ENCODE measurements around the gene GGA2.
"Not testable (repeated sequence)": the region's sequence is repeated elsewhere in the genome, so short reads cannot be mapped to it uniquely, and the experiment has no call there.

Gene GGA2

DNA sequence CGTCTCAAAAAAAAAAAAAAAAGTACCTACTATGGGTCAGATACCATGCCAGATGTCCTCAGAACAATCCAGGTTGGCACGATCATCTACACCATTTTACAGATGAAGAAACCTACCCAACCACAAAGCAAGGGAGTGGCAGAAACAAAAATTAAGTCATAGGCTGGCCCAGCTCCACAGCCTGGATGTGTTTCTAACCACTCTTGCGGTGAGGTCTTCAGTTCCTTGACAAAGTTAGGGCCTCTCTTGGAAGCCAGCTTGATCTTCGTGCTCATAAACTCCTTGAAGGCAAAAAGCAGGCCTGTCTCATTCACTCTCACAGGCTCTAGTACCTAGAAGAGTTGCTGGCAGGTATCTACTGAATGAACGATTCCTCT, 6.2 kb downstream of the GGA2 start:
- DNase-seq (ENCODE audit: low read depth) = no peak

DNA sequence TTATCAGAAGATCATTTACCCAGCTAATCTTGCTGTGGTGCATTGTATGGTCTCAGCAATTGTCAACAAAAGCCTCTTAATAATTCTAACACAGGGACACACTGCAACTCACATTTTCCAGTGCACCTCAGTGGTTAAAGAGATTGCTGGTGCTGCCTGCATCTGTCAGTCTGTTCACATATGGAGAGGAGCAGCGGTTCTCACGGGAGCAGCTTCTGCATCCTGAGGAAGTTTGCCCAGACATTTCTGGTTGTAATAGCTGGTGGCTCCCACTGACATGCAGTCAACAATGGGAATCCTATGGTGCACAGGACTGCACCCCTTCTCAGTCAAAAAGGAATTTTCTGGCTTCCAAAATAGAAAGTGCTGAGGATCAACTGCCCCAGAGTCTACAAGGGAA, 7.8 kb downstream of the GGA2 start:
- DNase-seq (ENCODE audit: low read depth) = no peak

DNA sequence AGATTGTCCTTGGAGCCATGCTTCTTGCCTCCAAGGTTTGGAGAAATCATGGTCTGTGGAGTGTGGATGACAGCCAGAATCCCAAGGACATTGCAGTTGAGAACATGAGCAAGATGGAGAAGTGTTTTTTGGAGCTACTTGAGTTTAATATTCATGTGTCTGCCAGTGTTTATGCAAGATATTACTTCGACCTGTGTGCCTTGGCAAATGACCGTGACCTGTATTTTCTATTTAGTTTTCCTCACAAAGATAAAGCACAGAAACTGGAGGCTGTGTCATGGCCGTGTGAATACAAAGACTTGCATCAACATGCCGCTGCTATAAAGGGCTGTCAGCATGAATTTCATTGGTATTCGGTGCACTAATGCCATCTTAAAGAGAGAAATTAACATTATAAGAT, 9.0 kb downstream of the GGA2 start:
- DNase-seq (ENCODE audit: low read depth) = no peak

DNA sequence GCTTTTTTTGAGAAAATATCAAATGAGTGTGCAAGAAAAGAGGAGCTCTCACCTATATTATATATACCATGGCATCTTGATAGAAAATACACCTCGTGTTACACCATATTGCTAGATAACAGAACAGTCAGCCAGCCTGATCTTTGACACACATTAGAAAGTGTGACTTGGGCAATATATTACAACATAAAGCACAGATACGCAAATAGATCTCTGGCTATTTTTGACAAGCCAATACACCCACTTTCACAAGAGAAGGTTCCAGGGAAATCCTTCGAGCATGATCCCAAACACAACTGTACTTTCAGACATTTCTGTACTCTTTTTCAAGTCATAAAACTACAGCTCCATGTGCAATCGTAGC, 9.4 kb downstream of the GGA2 start:
- DNase-seq (ENCODE audit: low read depth) = no peak

DNA sequence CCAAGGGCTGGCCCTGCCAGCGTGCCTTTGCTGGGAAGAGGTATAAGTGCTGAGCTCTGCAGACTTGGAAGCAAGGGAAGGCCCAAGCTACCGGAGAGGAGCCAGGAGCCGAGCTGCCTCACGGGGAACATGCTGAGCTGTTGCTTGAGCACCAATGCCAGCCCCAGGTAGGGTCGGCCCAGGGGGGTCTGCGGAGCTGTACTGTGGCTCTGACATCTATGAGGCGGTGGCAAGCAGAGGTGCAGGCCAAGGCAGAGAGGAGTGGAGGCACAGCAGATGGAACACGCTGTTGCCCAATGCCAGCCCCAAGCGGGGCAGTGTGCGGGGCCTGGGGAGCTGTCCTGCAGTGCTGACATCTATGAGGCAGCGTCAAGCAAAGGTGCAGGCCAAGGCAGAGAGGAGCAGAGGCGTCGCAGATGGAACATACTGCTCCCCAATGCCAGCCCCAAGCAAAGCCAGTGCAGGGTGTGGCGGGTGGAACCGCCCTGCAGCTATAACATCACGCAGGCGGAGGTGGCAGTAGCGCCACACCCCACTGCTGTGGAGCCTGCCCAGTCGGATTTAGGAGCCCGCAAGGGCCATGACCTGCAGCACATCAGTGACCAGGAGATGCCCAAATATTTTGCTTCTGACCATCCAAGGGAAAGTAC, 10.0 kb downstream of the GGA2 start:
- no peak for DNase-seq (ENCODE audit: low read depth)

DNA sequence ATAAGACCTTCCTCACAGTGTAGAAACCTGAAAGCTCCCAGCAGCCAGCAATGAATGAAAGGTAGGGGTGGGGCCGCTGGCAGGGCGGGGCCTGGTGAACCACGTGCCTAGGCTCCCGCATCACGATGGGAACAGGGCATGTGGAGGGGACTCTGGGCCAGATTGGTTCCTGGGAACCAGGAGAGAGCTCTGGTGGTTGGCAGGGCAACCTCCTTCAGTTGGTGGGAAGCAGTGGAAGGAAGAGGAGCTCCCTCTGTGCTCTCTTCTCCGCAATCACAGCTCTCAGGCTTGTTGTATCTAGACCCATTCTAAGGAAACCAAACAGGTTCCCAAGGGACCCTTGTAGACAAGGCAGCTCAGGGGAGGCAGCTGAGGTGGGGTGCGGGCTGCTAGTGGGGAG, 10.5 kb downstream of the GGA2 start:
- DNase-seq (ENCODE audit: low read depth) = no peak

DNA sequence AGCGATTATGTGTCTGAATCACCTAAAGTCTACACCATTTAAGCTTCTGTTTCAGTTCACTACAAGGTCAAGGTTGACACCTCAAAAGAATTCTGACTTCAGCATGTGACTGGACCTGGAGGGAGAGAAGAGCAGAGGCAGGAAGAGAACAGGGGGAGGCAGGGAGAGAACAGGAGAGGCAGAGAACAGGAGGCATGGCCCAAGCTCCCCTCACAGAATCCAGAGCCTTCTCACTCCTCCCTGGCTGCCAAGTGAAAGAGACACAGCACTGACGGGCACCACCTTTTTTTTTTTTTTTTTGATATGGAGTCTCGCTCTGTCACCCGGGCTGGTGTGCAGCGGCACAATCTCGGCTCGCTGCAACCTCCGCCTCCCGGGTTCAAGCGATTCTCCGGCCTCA, 11.4 kb downstream of the GGA2 start:
- DNase-seq (ENCODE audit: low read depth) = no peak

DNA sequence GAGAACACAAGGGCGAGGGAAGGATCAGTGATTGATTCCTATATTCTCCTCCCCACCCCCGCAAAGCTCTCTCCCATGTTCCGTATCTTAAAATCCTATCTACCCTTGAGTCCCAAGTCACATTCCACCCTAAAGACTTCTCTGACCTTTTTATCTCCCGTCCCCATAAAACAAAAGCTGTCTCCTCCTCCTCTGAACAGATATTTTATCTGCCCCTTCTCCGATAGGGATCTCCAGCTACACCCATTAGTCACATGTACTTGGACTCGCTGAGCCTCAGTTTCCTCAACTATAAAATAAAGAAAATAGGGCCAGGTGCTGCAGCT, 12.8 kb downstream of the GGA2 start:
- DNase-seq (ENCODE audit: low read depth) = no peak

DNA sequence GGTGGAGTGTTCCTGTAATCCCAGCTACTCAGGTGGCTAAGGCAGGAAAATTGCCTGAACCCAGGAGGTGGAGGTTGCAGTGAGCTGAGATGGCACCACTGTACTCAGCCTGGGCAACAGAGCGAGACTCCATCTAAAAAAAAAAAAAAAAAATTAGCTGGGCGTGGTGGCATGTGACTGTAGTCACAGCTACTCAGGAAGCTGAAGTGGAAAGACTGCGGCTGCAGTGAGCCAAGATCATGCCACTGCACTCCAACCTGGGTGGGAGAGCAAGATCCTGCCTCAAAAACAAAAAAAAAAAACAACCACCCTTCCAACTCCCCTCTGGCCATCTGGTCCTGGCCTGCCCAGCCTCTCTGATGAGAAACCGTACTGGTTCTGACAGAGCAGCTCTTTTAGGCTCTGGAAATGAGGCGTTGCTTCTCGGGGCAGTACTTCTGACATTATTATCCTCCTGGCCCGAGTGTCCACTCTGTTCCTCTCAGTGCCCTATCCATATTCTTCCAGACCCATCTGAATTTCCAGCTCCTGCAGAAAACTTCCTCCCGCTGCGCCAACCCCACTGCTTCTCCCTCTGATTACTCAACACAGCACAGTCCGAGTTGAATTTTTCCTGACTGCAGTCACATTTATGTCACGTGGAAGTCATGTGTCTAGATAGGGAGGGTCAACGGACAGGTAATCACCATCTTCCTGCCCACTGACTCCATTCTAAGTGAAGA, 13.3 kb downstream of the GGA2 start:
- no peak for DNase-seq (ENCODE audit: low read depth)

DNA sequence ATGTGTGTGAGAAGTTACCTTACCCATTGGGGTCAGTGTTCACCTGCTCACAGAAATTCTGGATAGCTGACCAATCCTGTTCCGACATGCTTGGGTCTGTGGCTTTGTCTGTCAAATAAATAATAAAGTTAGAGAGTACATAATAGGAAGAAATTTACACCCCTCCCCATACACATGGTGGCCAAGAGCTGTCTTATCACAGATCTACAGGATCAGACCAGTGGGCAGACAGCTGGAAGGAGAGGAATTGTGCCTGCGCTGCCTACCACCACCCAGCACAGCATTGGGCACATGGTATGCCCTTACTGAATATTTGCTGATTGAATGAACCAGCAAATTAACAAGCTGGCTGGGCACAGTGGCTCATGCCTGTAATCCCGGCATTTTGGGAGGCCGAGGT, 14.6 kb downstream of the GGA2 start:
- DNase-seq (ENCODE audit: low read depth) = no peak

DNA sequence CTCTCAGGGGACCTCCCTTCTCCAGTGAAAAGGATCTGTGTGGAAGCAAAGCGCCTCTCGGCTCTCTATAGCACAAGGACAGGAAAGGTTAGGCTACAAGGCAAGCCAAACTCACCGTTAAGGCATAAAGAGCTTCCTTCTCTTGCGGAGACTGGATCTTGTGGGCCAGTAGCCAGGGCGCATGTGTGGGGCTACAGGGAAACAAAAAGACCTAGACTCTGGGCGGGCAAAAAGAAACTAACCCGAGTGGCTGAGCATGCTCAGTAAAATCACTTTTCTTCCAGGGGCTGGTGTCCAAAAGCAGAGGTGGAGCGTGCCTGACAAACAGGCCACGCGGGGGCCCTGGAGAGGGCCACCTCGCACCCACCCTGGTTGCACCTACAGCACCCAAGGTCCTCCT, 16.1 kb downstream of the GGA2 start:
- DNase-seq (ENCODE audit: low read depth) = no peak

DNA sequence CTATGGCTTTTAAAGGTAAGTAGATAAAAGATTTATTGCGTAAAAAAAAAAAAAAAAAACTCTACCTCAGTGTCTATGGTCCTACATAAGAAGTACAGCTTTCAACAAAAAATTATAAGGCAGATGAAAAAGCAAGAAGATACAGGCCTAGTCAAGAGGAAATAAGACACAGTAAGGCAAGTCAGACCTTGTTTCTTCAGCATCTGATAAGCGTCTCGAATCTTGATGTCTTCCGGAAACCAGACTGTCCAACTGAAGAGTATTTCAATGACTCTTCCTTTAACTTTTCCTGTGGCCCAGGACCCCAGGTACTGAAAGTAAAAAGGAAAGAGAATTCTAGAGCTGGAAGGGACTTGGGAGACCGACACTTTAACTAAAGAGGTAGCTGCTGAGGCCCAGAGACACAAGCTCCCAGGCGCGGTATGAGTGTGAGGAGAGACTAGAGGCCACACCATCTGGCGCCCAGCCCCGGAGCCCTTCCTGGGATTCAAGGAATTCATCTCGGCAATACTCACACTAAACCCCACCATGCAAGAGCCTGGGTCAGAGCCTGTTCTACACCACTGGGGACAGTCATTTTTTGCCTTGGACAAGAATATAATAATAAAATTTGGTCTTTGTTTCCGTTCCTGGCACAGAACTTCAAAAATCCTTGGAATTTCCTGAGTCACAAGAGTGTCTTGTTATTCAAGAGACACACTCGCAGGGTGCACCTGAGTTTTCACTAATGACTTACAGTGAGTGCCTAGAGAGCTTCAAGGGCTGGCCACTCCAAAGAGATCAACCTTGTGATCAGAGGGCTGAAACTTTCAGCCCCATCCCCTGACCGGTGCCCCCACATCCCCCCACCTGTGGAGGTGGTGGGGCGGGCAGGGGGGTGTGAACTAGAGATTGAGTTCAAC, 18.6 kb downstream of the GGA2 start:
- no peak for DNase-seq (ENCODE audit: low read depth)

DNA sequence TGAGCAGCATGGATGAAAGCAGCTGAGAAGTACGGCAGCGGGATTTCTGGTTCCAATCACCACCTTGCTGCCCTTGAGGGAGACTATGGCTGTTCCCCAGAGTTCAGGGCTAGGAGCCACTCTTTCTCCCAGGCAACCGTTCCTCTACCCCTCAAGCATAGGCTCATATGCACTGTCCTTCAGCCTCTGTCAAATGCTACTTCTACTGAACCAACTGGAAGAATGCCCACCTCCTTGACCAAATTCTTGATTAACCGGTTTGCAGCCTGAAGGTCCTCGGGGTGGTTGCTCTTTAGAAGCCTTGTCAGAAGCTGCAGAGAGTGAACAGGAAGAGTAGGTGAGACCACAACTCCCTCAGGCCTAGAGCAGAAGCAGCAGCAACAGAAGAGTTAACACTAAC, 23.8 kb downstream of the GGA2 start:
- no peak for DNase-seq (ENCODE audit: low read depth)

DNA sequence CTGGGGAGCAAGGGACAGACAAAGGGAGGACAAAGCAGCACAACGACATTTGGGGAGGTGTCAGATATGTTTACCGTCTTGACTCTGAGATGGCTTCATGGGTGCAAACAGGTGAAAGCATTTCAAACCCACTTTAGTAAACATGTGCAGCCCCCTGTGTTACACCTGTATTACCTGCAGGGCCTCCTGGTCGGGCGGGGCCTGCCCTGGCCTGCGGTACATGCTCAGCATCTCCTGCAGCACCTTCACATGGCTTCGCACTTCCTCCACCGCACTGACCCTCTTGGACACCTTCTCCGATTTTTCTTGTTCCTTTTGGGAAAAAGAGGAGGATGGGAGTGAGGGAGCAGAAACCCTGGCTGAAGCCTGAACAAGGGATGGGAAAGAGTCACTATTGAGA, 24.5 kb downstream of the GGA2 start:
- no peak for DNase-seq (ENCODE audit: low read depth)

DNA sequence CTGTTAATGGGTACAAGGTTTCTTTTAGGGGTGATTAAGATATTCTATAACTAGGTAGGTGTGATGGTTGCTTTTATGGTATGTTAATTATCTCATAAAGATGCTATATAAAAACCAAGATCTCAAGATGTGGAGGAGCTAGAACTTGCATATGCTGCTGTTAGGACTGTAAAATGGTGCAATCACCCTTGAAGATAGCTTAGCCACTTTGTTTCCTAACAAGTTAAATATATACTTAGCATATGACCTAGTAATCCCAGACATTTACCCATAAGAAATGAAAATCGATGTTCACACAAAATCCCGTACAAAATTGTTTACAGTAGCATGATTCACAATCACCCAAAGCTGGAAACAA, 25.1 kb downstream of the GGA2 start:
- no peak for DNase-seq (ENCODE audit: low read depth)

DNA sequence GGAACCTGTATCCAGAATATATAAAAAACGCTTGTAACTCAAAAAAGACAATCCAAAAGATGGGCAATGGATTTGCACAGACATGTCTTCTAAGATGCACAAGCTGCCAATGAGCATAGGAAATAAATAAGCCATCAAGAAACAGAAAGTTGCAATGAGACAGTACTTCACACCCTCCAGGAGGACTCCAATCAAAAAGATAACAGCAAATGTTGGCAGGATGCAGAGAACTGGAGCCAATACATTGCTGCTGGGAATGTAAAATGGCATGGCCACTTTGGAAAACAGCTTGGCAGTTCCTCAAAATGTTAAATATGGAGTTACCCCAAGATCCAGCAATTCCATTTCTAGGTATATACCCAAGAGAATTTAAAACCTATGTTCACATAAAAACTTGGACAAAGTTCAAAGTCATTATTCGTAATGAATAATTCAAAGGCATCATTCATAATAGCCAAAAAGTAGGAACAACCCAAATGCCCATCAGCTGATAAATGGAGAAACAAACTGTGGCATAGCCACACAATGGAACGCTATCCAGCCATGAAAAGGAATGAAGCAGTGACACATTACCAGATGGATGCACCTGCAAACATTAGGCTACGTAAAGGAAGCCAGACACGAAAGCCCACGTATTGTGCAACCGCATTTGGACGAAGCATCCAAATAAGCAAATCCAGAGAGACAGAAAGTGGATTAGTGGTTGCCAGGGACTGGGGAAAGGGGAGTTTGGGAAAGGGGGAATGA, 25.6 kb downstream of the GGA2 start:
- DNase-seq (ENCODE audit: low read depth) = no peak

DNA sequence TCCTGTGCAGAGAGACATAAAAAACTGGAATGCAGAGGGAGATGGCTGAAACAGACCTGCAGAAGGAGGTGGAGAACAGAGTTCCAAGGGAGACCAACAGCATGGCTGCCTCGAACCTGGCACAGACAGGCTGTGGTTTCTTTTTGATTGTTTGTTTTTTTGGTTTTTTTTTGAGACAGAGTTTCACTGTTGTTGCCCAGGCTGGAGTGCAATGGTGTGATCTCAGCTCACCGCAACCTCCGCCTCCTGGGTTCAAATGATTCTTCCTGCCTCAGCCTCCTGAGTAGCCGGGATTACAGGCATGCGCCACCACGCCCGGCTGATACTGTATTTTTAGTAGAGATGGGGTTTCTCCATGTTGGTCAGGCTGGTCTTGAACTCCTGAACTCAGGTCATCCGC, 26.8 kb downstream of the GGA2 start:
- DNase-seq (ENCODE audit: low read depth) = not testable (repeated sequence)

DNA sequence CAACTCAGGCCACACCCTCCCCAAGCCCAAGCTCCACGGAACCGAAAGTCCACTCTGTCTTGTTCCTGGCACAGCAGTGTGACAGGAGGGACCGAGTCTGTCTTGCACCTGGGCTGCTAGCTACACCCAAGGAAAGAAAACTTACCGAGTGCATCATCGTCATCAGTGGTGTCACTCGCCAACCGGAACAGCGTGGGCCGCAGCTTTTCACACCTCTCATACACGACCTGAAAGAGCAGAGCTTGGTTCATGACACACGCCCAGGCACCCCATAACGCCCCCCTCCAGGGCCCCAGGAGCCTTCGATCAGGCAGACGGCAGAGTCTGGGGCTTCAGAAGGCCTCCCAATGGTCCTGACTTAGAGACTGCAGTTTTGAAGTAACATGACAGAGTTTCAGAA, 27.5 kb downstream of the GGA2 start:
- no peak for DNase-seq (ENCODE audit: low read depth)

DNA sequence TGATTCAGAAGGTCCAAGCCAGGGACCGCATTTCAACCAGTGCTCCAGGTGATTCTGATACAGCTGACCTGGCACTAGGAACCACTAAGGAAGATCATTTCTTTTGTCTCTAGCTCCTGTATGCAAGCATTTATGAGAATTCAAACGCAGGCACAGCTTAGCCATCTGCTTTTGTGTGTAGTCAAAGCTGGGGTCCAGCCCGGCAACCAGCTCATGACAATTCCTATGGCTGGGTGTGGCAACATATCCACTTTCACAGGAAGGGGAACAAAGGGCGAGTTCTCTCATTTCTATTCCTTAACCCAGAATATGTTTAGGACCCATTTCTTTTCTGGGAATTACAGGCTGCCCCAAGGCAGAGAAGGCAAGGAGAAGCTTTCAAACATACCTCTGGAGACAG, 30.0 kb downstream of the GGA2 start:
- no peak for DNase-seq (ENCODE audit: low read depth)

DNA sequence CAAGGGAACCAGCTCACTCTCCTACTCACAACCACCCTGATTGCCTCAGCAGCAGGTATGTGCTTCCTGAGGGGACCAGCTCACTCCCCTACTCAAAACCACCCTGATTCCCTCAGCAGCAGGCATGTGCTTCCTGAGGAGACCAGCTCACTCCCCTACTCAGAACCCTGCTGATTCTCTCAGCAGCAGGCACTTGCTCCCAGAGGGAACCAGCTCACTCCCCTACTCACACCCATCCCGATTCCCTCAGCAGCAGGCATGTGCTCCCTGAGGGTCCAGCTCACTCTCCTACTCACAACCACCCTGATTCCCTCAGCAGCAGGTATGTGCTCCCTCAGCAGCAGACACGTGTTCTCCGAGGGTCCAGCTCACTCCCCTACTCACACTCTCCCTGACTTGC, 31.2 kb downstream of the GGA2 start:
- no peak for DNase-seq (ENCODE audit: low read depth)

DNA sequence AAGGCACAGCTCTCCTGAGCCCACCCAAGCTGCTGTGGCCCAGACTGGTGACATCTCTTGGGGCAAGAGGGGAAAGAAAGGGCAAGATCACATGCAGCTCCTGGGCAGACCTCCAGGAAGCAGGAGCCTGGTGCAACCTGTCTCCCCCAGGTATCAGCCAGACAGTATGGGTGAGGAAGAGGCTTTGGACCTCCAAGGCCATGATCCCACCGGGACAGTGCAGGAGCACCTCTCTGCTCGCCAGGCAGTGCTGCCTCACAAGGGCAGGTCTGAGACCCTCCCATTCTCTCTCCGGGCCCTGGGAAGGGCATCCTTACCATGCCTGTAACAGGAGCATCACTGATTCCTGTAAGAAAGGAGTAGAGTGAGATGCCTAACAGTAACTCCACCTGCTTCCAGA, 31.7 kb downstream of the GGA2 start:
- DNase-seq (ENCODE audit: low read depth) = no peak

DNA sequence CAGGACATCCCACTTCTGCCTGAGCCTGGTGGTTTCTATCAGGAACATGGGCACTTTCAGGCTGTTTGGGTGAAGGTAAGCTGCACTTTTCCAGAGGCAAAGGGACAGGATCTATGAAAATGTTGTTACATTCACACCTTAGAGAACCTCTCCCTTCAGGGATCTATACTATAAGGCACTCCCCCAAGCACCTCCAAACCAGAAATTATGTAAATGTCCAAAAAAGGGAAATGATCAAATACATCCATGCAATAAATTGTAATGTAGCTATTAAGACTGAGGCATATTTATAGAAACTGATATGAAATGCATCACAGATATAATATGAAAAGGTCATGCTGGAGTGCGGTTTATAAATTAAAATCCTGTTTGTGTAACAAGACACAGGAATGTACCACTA, 34.0 kb downstream of the GGA2 start:
- no peak for DNase-seq (ENCODE audit: low read depth)

DNA sequence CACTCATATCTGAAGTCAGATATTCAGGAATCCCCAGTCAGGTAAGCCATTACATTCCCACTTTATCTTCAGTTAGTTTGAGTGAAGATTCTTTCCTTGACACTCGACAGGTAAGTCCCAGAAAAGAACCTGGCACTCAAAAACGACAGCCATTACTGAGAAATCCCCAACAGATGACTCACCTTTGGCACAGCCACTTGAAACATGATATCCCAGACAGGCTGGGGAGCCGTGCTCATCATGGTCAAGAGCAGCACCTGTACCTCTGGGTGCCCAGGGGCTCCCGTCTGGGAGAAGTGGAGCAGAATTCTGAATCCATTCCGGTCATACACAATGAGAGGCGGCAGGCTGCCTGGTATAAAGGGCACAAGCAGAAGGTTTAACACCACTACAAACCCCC, 40.5 kb downstream of the GGA2 start:
- no peak for DNase-seq (ENCODE audit: low read depth)

All from GM04503 (cell line).